HEK293 (cell line): ENCODE measurements around the gene PIK3CA.

ENCODE experiments used
- CTCF ChIA-PET: fragments of 350-600 bp; formaldehyde crosslinking; extraction: SDS; loops from one replicate; lab custom pipeline; 2021; ENCODE audit warnings: antibody characterized with exemption; lab: Yijun Ruan, JAX
- POLR2A ChIA-PET: fragments of 300-600 bp; formaldehyde crosslinking; extraction: SDS; loops from one replicate; lab custom pipeline; 2020; ENCODE audit warnings: antibody characterized with exemption, inconsistent platforms; lab: Yijun Ruan, JAX
- H3K27ac ChIP-seq: fragments of 200-500 bp; sonication (Bioruptor generic); 2 replicates; pipeline ENCODE4 v1.5.1; 2014; ENCODE audit warnings: low read depth, low read length, control low read depth, inconsistent platforms; ENCODE audit errors: extremely low read depth
- H3K36me3 ChIP-seq, 2 experiments: fragments of 200-500 bp in 1 of 2; sonication (Bioruptor generic) in 1 of 2; 1 replicate in 1 of 2; 2 replicates in 1 of 2; pipeline ENCODE4 v1.5.1; 2014 to 2017; ENCODE audit warnings: inconsistent platforms in 2 of 2, low read length in 2 of 2; ENCODE audit not compliant: control insufficient read depth in 2 of 2, insufficient read depth in 1 of 2
- H3K4me1 ChIP-seq: fragments of 200-500 bp; sonication (Bioruptor generic); 2 replicates; pipeline ENCODE4 v1.5.1; 2014; ENCODE audit warnings: mild to moderate bottlenecking, low read length, inconsistent platforms; ENCODE audit not compliant: control insufficient read depth, insufficient read depth
- H3K4me3 ChIP-seq: 2 replicates; pipeline ENCODE4 v1.5.1; 2011; ENCODE audit warnings: low read depth, mild to moderate bottlenecking, control low read depth, low read length, moderate library complexity
- H3K9me3 ChIP-seq: fragments of 200-500 bp; sonication (Bioruptor generic); 2 replicates; pipeline ENCODE4 v1.5.1; 2014; ENCODE audit warnings: low read depth, low read length, inconsistent platforms; ENCODE audit not compliant: control insufficient read depth, insufficient read depth
- BCL11B ChIP-seq: fragments of 450-650 bp; formaldehyde crosslinking; IDR thresholded peaks from 2 replicates; pipeline ENCODE4 v1.5.1; 2016; ENCODE audit warnings: low read depth, missing biosample characterization, missing genetic modification characterization
- MYNN ChIP-seq: fragments of 450-650 bp; formaldehyde crosslinking; IDR thresholded peaks from 2 replicates; pipeline ENCODE4 v1.5.1; 2016; ENCODE audit warnings: missing biosample characterization, missing genetic modification characterization, borderline replicate concordance
- PRDM1 ChIP-seq: fragments of 450-650 bp; formaldehyde crosslinking; IDR thresholded peaks from 2 replicates; pipeline ENCODE4; 2016; ENCODE audit warnings: missing biosample characterization, missing genetic modification characterization
- SETDB1 ChIP-seq: IDR thresholded peaks from one replicate; pipeline ENCODE4 v1.6.1; 2017; ENCODE audit warnings: mild to moderate bottlenecking, low read length, moderate library complexity, mixed read lengths; ENCODE audit not compliant: insufficient read length
- TRIM28 ChIP-seq: IDR thresholded peaks from 2 replicates; pipeline ENCODE4 v1.6.1; 2011; ENCODE audit warnings: low read length, control low read depth, borderline replicate concordance
- WT1 ChIP-seq: fragments of 450-650 bp; formaldehyde crosslinking; IDR thresholded peaks from 2 replicates; pipeline ENCODE4 v1.5.1; 2016; ENCODE audit warnings: missing biosample characterization, missing genetic modification characterization
- ZBTB8A ChIP-seq: fragments of 450-650 bp; formaldehyde crosslinking; IDR thresholded peaks from 2 replicates; pipeline ENCODE4 v1.5.1; 2016; ENCODE audit warnings: missing biosample characterization, missing genetic modification characterization
- ZFP3 ChIP-seq: fragments of 450-650 bp; formaldehyde crosslinking; IDR thresholded peaks from 2 replicates; pipeline ENCODE4 v1.5.1; 2016; ENCODE audit warnings: low read depth, missing biosample characterization, missing genetic modification characterization
- ZNF132 ChIP-seq: fragments of 450-650 bp; formaldehyde crosslinking; IDR thresholded peaks from 2 replicates; pipeline ENCODE4 v1.5.1; 2017; ENCODE audit warnings: missing biosample characterization, missing genetic modification characterization, borderline replicate concordance
- ZNF214 ChIP-seq: fragments of 450-650 bp; formaldehyde crosslinking; IDR thresholded peaks from 2 replicates; pipeline ENCODE4 v1.5.1; 2017; ENCODE audit warnings: missing biosample characterization, mild to moderate bottlenecking, missing genetic modification characterization, borderline replicate concordance
- ZNF221 ChIP-seq: fragments of 450-650 bp; formaldehyde crosslinking; IDR thresholded peaks from 2 replicates; pipeline ENCODE4 v1.5.1; 2017; ENCODE audit warnings: missing biosample characterization, missing genetic modification characterization, borderline replicate concordance
- ZNF362 ChIP-seq: fragments of 450-650 bp; formaldehyde crosslinking; IDR thresholded peaks from 2 replicates; pipeline ENCODE4 v1.5.1; 2016; ENCODE audit warnings: missing biosample characterization, missing genetic modification characterization
- ZNF391 ChIP-seq: fragments of 450-650 bp; formaldehyde crosslinking; IDR thresholded peaks from 2 replicates; pipeline ENCODE4 v1.5.1; 2016; ENCODE audit warnings: low read depth, missing biosample characterization, missing genetic modification characterization, borderline replicate concordance
- ZNF510 ChIP-seq: fragments of 450-650 bp; formaldehyde crosslinking; IDR thresholded peaks from 2 replicates; pipeline ENCODE4 v1.5.1; 2018; ENCODE audit warnings: mild to moderate bottlenecking, missing genetic modification characterization, missing biosample characterization; ENCODE audit not compliant: insufficient replicate concordance
- ZNF548 ChIP-seq: fragments of 450-650 bp; formaldehyde crosslinking; IDR thresholded peaks from 2 replicates; pipeline ENCODE4 v1.5.1; 2016; ENCODE audit warnings: missing biosample characterization, missing genetic modification characterization
- ZNF558 ChIP-seq: fragments of 450-650 bp; formaldehyde crosslinking; IDR thresholded peaks from 2 replicates; pipeline ENCODE4 v1.5.1; 2016; ENCODE audit warnings: missing biosample characterization, missing genetic modification characterization
- ZNF561 ChIP-seq: fragments of 450-650 bp; IDR thresholded peaks from 2 replicates; pipeline ENCODE4 v1.5.1; 2018; ENCODE audit warnings: missing biosample characterization, missing genetic modification characterization, borderline replicate concordance
- ZNF670 ChIP-seq: fragments of 450-650 bp; formaldehyde crosslinking; IDR thresholded peaks from 2 replicates; pipeline ENCODE4 v1.5.1; 2016; ENCODE audit warnings: missing biosample characterization, missing genetic modification characterization, low read depth
- ZNF701 ChIP-seq: fragments of 450-650 bp; formaldehyde crosslinking; IDR thresholded peaks from 2 replicates; pipeline ENCODE4 v1.5.1; 2016; ENCODE audit warnings: missing biosample characterization, missing genetic modification characterization
- ZNF785 ChIP-seq: fragments of 450-650 bp; formaldehyde crosslinking; IDR thresholded peaks from 2 replicates; pipeline ENCODE4 v1.5.1; 2016; ENCODE audit warnings: missing biosample characterization, missing genetic modification characterization
- ZSCAN23 ChIP-seq: fragments of 450-650 bp; formaldehyde crosslinking; IDR thresholded peaks from 2 replicates; pipeline ENCODE4 v1.5.1; 2016; ENCODE audit warnings: missing biosample characterization, missing genetic modification characterization
- ZXDB ChIP-seq: fragments of 450-650 bp; formaldehyde crosslinking; IDR thresholded peaks from 2 replicates; pipeline ENCODE4 v1.5.1; 2016; ENCODE audit warnings: missing biosample characterization, missing genetic modification characterization
- TF ChIP-seq, protein P1 (sequence below): fragments of 450-650 bp; formaldehyde crosslinking; IDR thresholded peaks from 2 replicates; pipeline ENCODE4 v1.5.1; 2016; ENCODE audit warnings: missing biosample characterization, missing genetic modification characterization
- TF ChIP-seq, protein P2 (sequence below): fragments of 450-650 bp; formaldehyde crosslinking; IDR thresholded peaks from 2 replicates; pipeline ENCODE4 v1.5.1; 2016; ENCODE audit warnings: missing biosample characterization, missing genetic modification characterization

The PIK3CA gene

DNA sequence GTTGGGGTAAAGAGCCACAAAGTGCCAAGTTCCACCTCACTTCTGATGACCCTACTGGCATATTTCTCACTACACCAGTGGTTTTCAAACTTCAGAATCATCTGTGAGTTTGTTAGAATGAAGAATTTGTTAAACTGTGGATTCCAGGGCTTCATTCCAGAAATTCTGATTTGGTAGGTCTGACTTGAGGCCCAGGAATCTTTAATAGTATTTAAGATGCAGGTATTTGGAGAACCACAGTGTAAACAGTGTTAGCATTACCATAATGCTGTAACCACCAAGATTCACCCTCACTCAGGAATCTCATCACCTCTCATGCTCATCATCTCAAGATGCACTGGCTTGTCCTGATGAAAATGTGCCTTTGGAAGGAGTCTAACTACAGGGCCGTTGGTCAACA, 96.7 kb downstream of the PIK3CA start (continued):
- TF ChIP-seq SETDB1 (no peak), WT1 (tag by site-specific recombination) (no peak), ZNF132 (tag by site-specific recombination) (no peak), ZNF214 (tag by site-specific recombination) (no peak), ZNF670 (no peak), ZFP3 (tag by site-specific recombination) (no peak), ZNF785 (tag by site-specific recombination) (no peak), ZNF558 (no peak)
- TF ChIP-seq, protein P1, sequence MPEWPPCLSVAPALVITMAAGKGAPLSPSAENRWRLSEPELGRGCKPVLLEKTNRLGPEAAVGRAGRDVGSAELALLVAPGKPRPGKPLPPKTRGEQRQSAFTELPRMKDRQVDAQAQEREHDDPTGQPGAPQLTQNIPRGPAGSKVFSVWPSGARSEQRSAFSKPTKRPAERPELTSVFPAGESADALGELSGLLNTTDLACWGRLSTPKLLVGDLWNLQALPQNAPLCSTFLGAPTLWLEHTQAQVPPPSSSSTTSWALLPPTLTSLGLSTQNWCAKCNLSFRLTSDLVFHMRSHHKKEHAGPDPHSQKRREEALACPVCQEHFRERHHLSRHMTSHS (tag by site-specific recombination) = no peak
- TF ChIP-seq, protein P2, sequence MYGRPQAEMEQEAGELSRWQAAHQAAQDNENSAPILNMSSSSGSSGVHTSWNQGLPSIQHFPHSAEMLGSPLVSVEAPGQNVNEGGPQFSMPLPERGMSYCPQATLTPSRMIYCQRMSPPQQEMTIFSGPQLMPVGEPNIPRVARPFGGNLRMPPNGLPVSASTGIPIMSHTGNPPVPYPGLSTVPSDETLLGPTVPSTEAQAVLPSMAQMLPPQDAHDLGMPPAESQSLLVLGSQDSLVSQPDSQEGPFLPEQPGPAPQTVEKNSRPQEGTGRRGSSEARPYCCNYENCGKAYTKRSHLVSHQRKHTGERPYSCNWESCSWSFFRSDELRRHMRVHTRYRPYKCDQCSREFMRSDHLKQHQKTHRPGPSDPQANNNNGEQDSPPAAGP (tag by site-specific recombination) = no peak
- TF ChIP-seq, all 188 proteins: peak for 0

- POLR2A ChIA-PET = no interaction called here
- CTCF ChIA-PET = no interaction called here
Measured at GRCh38 chr3:179247289-179248015, 99.3 kb downstream of the PIK3CA start.

DNA sequence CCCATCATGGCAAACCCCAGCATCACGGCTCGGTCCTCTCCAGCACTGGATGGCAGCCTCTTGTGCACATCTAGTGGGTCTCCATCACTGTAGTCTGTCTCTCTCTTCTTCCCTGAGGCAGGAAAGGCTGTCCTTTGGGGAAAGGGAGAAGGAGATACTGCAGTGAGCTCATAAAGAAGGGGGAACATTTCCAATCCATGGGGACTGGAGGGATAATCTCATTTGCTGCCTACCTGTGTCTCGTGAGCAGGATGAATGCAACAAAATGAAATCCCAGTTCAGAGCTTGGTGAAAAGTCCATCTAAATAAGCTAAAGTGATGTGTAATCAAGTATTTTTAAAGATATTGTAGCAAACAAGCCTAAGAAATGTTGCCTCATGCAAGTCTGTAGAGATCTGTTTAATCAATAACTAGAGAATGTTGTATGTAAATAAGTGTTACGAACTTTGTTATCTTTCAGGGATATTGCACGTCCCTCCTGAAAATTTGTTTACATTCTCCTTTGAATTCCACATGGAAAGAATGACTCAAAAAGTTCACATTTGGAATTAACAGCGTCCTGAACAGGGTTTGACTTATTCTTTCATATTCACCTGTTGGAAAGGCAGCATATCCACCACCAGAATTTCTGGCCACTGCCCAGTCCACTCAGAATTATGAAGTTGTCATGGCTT, 102.8 kb downstream of the PIK3CA start, which contains the start of gene KCNMB3:
TSS of gene KCNMB3 (minus strand) at position 312 of the 674 bp plus-strand sequence. CDS start at position 188, 124 bp downstream.
- CTCF ChIA-PET = no interaction called here
- no peak for TF ChIP-seq ZNF510 (tag by site-specific recombination)
- no peak for TF ChIP-seq TRIM28
- TF ChIP-seq ZSCAN23 = no peak
- no peak for TF ChIP-seq ZNF561 (tag by site-specific recombination)
- no peak for TF ChIP-seq ZNF391
- TF ChIP-seq ZNF221 (tag by site-specific recombination) = no peak
- TF ChIP-seq SETDB1 = no peak
- no peak for TF ChIP-seq MYNN (tag by site-specific recombination)
- TF ChIP-seq ZNF362 = no peak
- Histone ChIP-seq H3K9me3 (no peaks in the 10 kb centered on the region), H3K36me3 (peaks cover 0 to 18% of the 10 kb centered on the region in 2 experiments; a peak in 1 of 3 replicates), H3K27ac (no peak within 1 kb of the TSS), H3K4me3 (no peak within 1 kb of the TSS), H3K4me1 (no peaks in the 10 kb centered on the region)
- POLR2A ChIA-PET = no interaction called here

More at GRCh38 chr3:179247289-179248015, 99.3 kb downstream of the PIK3CA start:
- Histone ChIP-seq H3K4me1 (no peaks in the 10 kb centered on the region), H3K4me3 (no peak overlapping the region), H3K36me3 (peaks cover 0 to 25% of the 10 kb centered on the region in 2 experiments; a peak in 1 of 3 replicates), H3K27ac (no peak overlapping the region), H3K9me3 (no peaks in the 10 kb centered on the region)
- TF ChIP-seq ZNF548 = no peak
- no peak for TF ChIP-seq ZBTB8A
- no peak for TF ChIP-seq BCL11B (tag by site-specific recombination)
- no peak for TF ChIP-seq ZXDB
- TF ChIP-seq PRDM1 (tag by site-specific recombination) = no peak
- no peak for TF ChIP-seq ZNF701 (tag by site-specific recombination)
